HepG2 (cell line): Measurements from ENCODE around the gene ZFYVE21. TPM values are rescaled to one million over a fixed set of nuclear protein-coding genes. Genes with fewer than 3 reads are reported as not detected.
A peak's percentile ranks its signal among the peaks of the same experiment; 100 is the strongest.

ENCODE experiments used
- ATAC-seq: fragments of 200-7000 bp; cut with Tn5 transposase; 3 replicates; pipeline ENCODE4 v1.9.1; 2020; ENCODE audit warnings: mild to moderate bottlenecking, moderate library complexity
- BruUV-seq: library from RNA; stranded (reverse); fragments of 400-500 nt; replicated peaks from 2 replicates; lab custom pipeline; 2021; lab: Mats Ljungman, UMichigan
- CTCF ChIA-PET: fragments of 300-600 bp; formaldehyde crosslinking; extraction: SDS; loops from one replicate; lab custom pipeline; 2021; ENCODE audit warnings: low total read pairs, inconsistent platforms, low intra/inter-chr PET ratio; lab: Yijun Ruan, JAX
- POLR2A ChIA-PET: fragments of 350-600 bp; sonication (Branson Sonifier 250); formaldehyde crosslinking; loops from one replicate; lab custom pipeline; 2020; ENCODE audit warnings: antibody characterized with exemption, inconsistent platforms; lab: Yijun Ruan, JAX
- DNase-seq: peaks from one replicate; pipeline ENCODE4 v3.0.0-alpha.2; 2015; ENCODE audit warnings: low spot score
- FAIRE-seq: peaks from 3 replicates; lab custom pipeline; 2011; peaks lifted over from hg19 to GRCh38; lab: Jason Lieb, UNC
- H2AFZ ChIP-seq: one replicate; pipeline ENCODE4 v1.6.1; 2011; ENCODE audit warnings: low read length, inconsistent platforms
- H3K27ac ChIP-seq: fragments of 300-600 bp; 3 replicates; pipeline ENCODE4 v1.8.0; 2011; ENCODE audit warnings: mixed run types, mild to moderate bottlenecking, mixed read lengths, low read length, inconsistent platforms; ENCODE audit not compliant: insufficient read depth; ENCODE audit errors: extremely low read length
- H3K27me3 ChIP-seq, 2 experiments: fragments of 200-600 bp in 1 of 2; 2 replicates in 1 of 2; 3 replicates in 1 of 2; pipeline versions ENCODE4 v1.6.0 to v1.8.0; 2011; ENCODE audit warnings: low read length in 2 of 2, mild to moderate bottlenecking in 2 of 2, moderate library complexity in 2 of 2, inconsistent platforms in 1 of 2; ENCODE audit not compliant: insufficient read depth in 2 of 2, control insufficient read depth in 1 of 2
- H3K36me3 ChIP-seq, 2 experiments: fragments of 200-600 bp in 1 of 2; replicated peaks in 1 of 2; 2 replicates in 1 of 2; 3 replicates in 1 of 2; pipeline versions ENCODE4 v1.5.1 to v1.8.0; 2011; ENCODE audit warnings: low read length in 2 of 2, inconsistent platforms in 1 of 2; ENCODE audit not compliant: insufficient read depth in 2 of 2, control insufficient read depth in 1 of 2
- H3K4me1 ChIP-seq: 2 replicates; pipeline ENCODE4 v1.5.1; 2012; ENCODE audit warnings: low read length, inconsistent platforms; ENCODE audit not compliant: insufficient read depth
- H3K4me2 ChIP-seq: 2 replicates; pipeline ENCODE4 v1.6.0; 2011; ENCODE audit warnings: low read depth, low read length, inconsistent platforms
- H3K4me3 ChIP-seq, 3 experiments: fragments of 200-600 bp in 1 of 3; sonication (generic), shearing (Covaris generic) in 1 of 3; replicated peaks in 1 of 3; 2 replicates each; pipeline ENCODE4 v1.5.1; 2011 to 2016; ENCODE audit warnings: low read length in 3 of 3, inconsistent platforms in 2 of 3, low read depth in 2 of 3, mild to moderate bottlenecking in 2 of 3, control low read depth in 1 of 3, mixed read lengths in 1 of 3; ENCODE audit not compliant: insufficient read depth in 1 of 3
- H3K79me2 ChIP-seq: one replicate; pipeline ENCODE4 v1.6.1; 2011; ENCODE audit warnings: low read length, inconsistent platforms; ENCODE audit not compliant: insufficient read depth
- H3K9ac ChIP-seq: 2 replicates; pipeline ENCODE4 v1.6.0; 2011; ENCODE audit warnings: mild to moderate bottlenecking, low read depth, low read length, inconsistent platforms; ENCODE audit not compliant: insufficient read depth
- H3K9me3 ChIP-seq: 2 replicates; pipeline ENCODE4 v1.5.1; 2012; ENCODE audit warnings: mild to moderate bottlenecking, low read length
- H4K20me1 ChIP-seq: 2 replicates; pipeline ENCODE4 v1.6.0; 2011; ENCODE audit warnings: inconsistent platforms, mild to moderate bottlenecking, low read length, moderate library complexity; ENCODE audit not compliant: insufficient read depth
- AGO2 ChIP-seq: fragments of 200-400 bp; formaldehyde crosslinking; optimal IDR thresholded peaks from 2 replicates; pipeline ENCODE3; 2017; ENCODE audit warnings: mild to moderate bottlenecking, low read depth, low read length, moderate library complexity
- CBFB ChIP-seq: sonication (generic); formaldehyde crosslinking; IDR thresholded peaks from 2 replicates; pipeline ENCODE4 v1.4.0; 2020; ENCODE audit warnings: missing genetic modification reagents
- CERS6 ChIP-seq: sonication (generic); formaldehyde crosslinking; IDR thresholded peaks from 2 replicates; pipeline ENCODE4 v1.5.0; 2020; ENCODE audit warnings: missing genetic modification reagents
- MXD4 ChIP-seq: IDR thresholded peaks from 2 replicates; pipeline ENCODE4 v1.6.1; 2016; ENCODE audit warnings: mild to moderate bottlenecking, missing biosample characterization, missing genetic modification reagents
- PHF8 ChIP-seq: sonication (generic); formaldehyde crosslinking; IDR thresholded peaks from 2 replicates; pipeline ENCODE4 v1.5.0; 2020; ENCODE audit warnings: missing genetic modification reagents
- RBFOX2 ChIP-seq: fragments of 200-400 bp; formaldehyde crosslinking; IDR thresholded peaks from 2 replicates; pipeline ENCODE4 v1.6.1; 2017; ENCODE audit warnings: low read depth, mild to moderate bottlenecking, low read length
- SKIL ChIP-seq: sonication (generic); formaldehyde crosslinking; IDR thresholded peaks from 2 replicates; pipeline ENCODE4 v1.8.0; 2022; ENCODE audit warnings: missing genetic modification reagents, mild to moderate bottlenecking, moderate library complexity, borderline replicate concordance
- TCF7 ChIP-seq: sonication (generic); IDR thresholded peaks from 2 replicates; pipeline ENCODE4 v1.6.1; 2016; ENCODE audit warnings: antibody characterized with exemption, low read depth
- ZKSCAN8 ChIP-seq: IDR thresholded peaks from 2 replicates; pipeline ENCODE4 v1.6.1; 2016; ENCODE audit warnings: borderline replicate concordance, missing genetic modification reagents, missing compliant biosample characterization
- ZNF20 ChIP-seq: sonication (generic); formaldehyde crosslinking; IDR thresholded peaks from 2 replicates; pipeline ENCODE4 v1.4.0; 2020; ENCODE audit warnings: mild to moderate bottlenecking, moderate library complexity, missing genetic modification reagents
- ZNF747 ChIP-seq: sonication (generic); formaldehyde crosslinking; IDR thresholded peaks from 2 replicates; pipeline ENCODE4 v1.8.1; 2023; ENCODE audit warnings: missing genetic modification reagents, mild to moderate bottlenecking, borderline replicate concordance
- WGBS: methylation state at CpG from one replicate; pipeline ENCODE4 v1.1.6; 2017; ENCODE audit warnings: low lambda C conversion rate; 5-methylcytosine and 5-hydroxymethylcytosine counted together
- in situ Hi-C: cut with HindIII; loops from 2 replicates; pipeline ENCODE4 v1.10.0; 2017; ENCODE audit warnings: low pct_unique_long_range_greater_than_20kb; ENCODE audit not compliant: extremely low pct_ligation_motif_present
- intact Hi-C: fragments of 100-400 bp; cut with micrococcal nuclease; formaldehyde crosslinking; loops from one replicate; pipeline ENCODE4 v1.10.0; 2022; ENCODE audit not compliant: unreplicated experiment
- polyA plus RNA-seq, 8 experiments: library from polyadenylated mRNA; depleted of rRNA in 3 of 8; stranded (reverse) in 7 of 8; unstranded in 1 of 8; fragments of >200 nt; fragmentation: Illumina TruSeq in 4 of 8; extraction: Trizol in 4 of 8; gene quantifications; 2 replicates each; pipeline versions ENCODE4 v1.2.1 to v1.2.3, GENCODE V29; 2011 to 2016; ENCODE audit warnings: low read depth in 4 of 8, missing spikeins in 1 of 8, mixed read lengths in 1 of 8; ENCODE audit not compliant: insufficient read depth in 1 of 8
- total RNA-seq, 5 experiments: library from RNA; depleted of rRNA; stranded (reverse); fragments of >200 nt; fragmentation: Illumina TruSeq; extraction: Trizol; gene quantifications; 2 replicates each; pipeline ENCODE4 v1.2.3, GENCODE V29; 2016; ENCODE audit warnings: low read depth in 1 of 5

The ZFYVE21 gene
- total and polyA plus RNA-seq, 2 of the 13 experiments (the other 11 are each of a cell fraction or from before 2014, with no cell fraction given): 34.3 to 34.4 TPM

GRCh38 chr14:103731916-103732867 lies 16.6 kb downstream of the ZFYVE21 start:
- TF ChIP-seq AGO2 (peak; percentile 88), ZKSCAN8 (CRISPR knock-in tag) (no peak)
- FAIRE-seq (no peak), ATAC-seq (no peak), DNase-seq (no peak)
- Histone ChIP-seq H3K27ac (no peak overlapping the region), H4K20me1 (no peaks in the 10 kb centered on the region), H3K9ac (no peak overlapping the region), H3K4me1 (0 out of 2 replicates have a peak, but pooled peaks cover 4% of the 10 kb centered on the region), H3K4me3 (no peak overlapping the region), H3K79me2 (no peaks in the 10 kb centered on the region), H2AFZ (no peak overlapping the region), H3K4me2 (no peak overlapping the region), H3K27me3 (no peaks in the 10 kb centered on the region), H3K9me3 (no peaks in the 10 kb centered on the region), H3K36me3 (peaks cover 19 to 51% of the 10 kb centered on the region in 2 experiments)
- in situ Hi-C loops (no loop called here), intact Hi-C loops (no loop called here)
- ChIA-PET POLR2A (no interaction called here), CTCF (no interaction called here)
- whole genome bisulfite sequencing: 97% methylated on average over 13 of the region's 24 CpGs
- no TSS peak for BruUV-seq

- no peak overlapping the region for H3K4me2 ChIP-seq
- H2AFZ ChIP-seq: no peak overlapping the region
- TSS peak; percentile 33 for BruUV-seq
- H3K27me3 ChIP-seq: no peaks in the 10 kb centered on the region
- no peak for ATAC-seq
- no peak for FAIRE-seq
- H3K4me3 ChIP-seq: no peak overlapping the region
- H3K9ac ChIP-seq: no peak overlapping the region
- H4K20me1 ChIP-seq: no peaks in the 10 kb centered on the region
- ChIA-PET POLR2A (interaction anchor here (1.6 kb wide), 1 partner anchor 18 kb away, joined by 3 read pairs; the partner anchor contains the start of genes XRCC3 and ZFYVE21), CTCF (no interaction called here)
- 97% methylated on average over 7 of the region's 9 CpGs for WGBS
- H3K9me3 ChIP-seq: no peaks in the 10 kb centered on the region
- no peak overlapping the region for H3K27ac ChIP-seq
- H3K79me2 ChIP-seq: no peaks in the 10 kb centered on the region
- intact Hi-C loops (no loop called here), in situ Hi-C loops (no loop called here)
- peaks cover 18 to 46% of the 10 kb centered on the region in 2 experiments for H3K36me3 ChIP-seq
- DNase-seq: no peak
- 0 out of 2 replicates have a peak, but pooled peaks cover 10% of the 10 kb centered on the region for H3K4me1 ChIP-seq
- TF ChIP-seq SKIL: no peak
- TF ChIP-seq CERS6 (CRISPR knock-in tag): no peak
- TF ChIP-seq MXD4: no peak
- no peak for TF ChIP-seq TCF7
- no peak for TF ChIP-seq ZNF20 (CRISPR knock-in tag)
- no peak for TF ChIP-seq ZNF747 (CRISPR knock-in tag)
- TF ChIP-seq PHF8 (CRISPR knock-in tag): no peak
- no peak for TF ChIP-seq RBFOX2
- TF ChIP-seq CBFB (CRISPR knock-in tag): no peak
Observed at GRCh38 chr14:103732868-103733620, 17.4 kb downstream of the ZFYVE21 start.
